GM20431 (cell line): ENCODE measurements around the gene PNPLA7.

Source experiments
- in situ Hi-C: fragments of 300-500 bp; cut with MseI, MboI; formaldehyde crosslinking; loops from one replicate; pipeline ENCODE4 v1.15.0; 2020; ENCODE audit warnings: low sequenced_read_pairs; ENCODE audit not compliant: unreplicated experiment

The PNPLA7 gene

DNA sequence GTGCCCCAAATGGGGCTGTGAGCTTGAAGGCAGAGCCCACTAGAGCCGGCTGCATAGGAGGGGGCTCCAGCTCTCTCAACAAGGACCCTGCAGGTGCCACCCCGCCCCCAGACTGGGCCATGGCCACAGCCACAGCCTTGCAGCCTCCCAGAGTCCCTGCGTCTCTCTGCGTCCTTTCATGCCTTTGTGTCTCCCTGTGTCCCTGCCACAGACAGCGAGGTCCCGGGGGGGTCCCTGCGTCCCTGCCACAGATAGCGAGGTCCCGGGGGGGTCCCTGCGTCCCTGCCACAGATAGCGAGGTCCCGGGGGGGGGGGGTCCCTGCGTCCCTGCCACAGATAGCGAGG is 120.7 kb downstream of the PNPLA7 start:
- in situ Hi-C loops, result no loop called here

DNA sequence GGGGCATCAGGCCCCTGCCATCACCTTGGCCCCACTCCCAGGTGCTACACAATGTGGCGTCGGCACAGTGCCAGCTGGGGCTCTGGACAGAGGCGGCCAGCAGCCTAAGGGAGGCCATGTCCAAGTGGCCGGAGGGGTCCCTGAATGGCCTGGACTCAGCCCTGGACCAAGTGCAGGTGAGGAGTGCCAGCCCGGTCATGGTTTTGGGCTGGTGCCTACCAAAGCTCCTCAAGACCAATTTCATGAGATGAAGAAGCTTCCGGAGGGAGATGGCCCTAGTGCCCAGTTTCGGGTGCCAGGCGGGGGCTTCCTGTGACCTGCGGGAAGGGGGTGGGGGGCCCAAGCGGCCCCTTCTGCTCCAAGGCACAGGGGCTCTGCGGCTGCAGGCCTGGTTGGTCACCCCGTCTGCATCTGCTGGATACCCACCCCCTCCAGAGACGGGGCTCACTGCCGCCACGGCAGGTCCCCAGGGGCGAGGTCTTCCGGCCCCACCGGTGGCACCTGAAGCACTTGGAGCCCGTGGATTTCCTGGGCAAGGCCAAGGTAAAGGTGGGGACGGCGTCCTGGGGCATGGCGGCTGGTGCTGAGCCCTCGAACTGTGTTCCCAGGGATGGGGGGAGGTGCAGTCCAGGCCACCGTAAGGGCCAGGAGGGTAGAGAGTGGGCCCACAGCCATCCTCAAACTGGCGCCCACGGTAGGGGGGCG is 121.2 kb downstream of the PNPLA7 start:
- in situ Hi-C loops, result no loop called here

DNA sequence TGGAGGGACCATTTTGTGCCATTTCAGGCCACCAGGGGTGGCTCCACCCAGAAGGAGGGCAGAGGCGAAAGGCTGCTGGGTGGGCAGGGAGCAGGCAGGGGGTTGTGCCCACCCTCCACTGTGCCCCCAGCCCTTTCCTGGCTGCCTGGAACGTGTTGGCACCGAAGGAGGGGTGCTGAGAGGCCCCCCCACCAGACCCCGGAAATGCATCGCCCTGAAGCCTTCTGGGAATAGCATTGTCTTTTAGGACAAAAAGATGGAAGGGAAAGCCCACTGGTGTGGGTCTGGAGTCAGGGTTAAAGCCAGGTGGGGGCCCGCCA is 121.9 kb downstream of the PNPLA7 start:
- in situ Hi-C loops, result no loop called here

DNA sequence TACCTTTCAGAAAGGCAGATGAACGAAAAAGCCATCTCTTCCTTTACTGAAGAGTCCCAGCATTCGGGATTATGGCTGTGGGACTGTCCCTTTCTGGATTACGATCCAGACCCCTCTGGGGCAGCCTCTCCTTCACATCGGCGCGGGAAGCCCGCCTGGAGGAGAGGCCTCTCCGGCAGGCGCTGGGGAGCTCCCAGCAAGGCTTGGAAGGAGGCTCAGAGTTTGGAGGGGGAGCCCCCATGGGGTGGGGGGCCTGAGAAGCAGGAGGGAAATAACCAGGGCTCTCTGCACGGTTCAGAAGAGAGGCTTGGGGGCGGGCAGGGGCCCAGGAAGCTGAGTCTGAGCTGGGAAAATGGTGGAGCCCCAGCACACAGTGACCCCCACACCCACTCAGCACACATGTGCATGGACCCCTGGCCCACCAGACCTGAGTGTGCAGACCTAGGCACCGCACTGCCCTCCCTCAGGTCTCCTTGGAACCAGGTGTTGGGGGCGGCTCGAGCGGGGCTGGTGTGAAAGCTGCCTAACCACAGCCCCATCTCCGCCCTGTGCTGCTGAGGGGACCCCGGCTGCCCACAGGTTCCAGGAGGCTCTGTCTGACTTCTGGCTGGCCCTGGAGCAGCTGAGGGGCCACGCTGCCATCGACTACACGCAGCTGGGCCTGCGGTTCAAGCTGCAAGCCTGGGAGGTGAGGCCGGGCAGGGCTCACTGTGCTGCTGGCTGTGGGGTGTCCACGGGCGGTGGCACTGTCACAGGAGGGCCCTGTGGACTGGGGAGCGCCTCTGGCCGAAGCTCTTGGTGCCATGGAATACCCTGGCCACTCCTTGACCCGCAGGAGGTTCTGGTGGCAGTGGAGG is 122.5 kb downstream of the PNPLA7 start:
- in situ Hi-C loops, result no loop called here

DNA sequence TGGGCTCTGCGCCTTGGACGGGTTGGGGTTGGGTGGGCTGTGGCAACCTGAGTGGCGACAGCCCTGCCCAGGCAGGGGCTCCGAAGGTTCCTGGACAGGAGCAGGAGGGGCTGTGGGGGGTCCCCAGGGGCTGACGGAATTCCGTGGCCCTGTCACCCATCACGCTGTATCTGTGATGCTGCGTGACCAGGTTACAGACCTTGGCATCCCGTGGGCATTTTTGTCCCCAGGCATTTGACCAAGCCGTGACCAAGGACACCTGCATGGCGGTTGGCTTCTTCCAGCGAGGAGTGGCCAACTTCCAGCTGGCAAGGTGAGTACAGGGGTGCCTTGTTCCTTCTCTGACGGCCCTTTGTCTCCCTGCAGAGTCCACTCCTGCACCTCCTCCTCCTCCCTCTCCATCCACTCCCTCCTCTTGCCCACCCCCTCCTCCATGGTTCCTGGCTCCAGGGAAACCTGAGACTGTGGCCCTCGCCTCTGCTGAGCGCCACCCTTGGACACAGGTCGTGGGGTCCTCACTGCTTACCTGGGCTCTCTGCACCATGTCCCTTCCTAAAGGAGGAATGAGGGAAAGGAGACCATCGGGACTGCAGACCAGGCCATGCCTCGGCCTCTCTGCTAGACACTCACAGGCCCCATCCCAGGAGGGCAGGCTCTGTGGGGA is 124.1 kb downstream of the PNPLA7 start:
- in situ Hi-C loops, result no loop called here

DNA sequence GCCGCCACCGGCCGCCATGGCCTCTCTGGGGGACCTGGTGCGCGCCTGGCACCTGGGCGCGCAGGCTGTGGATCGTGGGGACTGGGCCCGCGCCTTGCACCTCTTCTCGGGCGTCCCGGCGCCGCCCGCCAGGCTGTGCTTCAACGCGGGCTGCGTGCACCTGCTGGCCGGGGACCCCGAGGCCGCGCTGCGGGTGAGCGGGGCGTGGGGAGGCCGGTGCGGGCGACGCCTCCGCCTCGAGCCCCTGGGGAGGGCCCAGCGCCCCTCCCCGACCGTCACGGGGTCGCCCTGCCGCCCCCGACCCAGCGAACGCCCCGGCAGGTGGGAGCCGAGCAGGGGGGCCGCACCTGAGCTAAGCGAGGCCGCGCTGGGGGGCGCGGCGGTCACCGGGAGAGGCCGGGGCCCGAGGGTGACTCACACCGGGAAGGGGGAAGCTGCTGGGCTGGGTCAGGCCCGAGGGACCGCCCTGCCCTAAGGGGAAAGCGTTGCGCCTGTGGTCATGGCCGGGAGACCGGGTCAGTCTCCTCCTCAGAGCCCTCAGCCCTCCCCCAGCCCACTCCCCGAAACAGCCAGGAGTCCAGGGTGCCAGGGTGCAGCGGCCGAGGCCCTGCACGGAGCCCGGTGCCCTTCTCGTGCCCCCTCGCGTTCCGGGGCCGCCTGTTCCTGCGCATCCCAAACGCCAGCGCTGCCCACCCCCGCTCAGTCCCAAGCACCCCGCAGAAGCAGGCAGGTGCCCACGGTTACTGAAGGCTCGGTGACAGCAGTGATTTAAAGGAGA is 126.5 kb downstream of the PNPLA7 start:
- in situ Hi-C loops, result no loop called here

DNA sequence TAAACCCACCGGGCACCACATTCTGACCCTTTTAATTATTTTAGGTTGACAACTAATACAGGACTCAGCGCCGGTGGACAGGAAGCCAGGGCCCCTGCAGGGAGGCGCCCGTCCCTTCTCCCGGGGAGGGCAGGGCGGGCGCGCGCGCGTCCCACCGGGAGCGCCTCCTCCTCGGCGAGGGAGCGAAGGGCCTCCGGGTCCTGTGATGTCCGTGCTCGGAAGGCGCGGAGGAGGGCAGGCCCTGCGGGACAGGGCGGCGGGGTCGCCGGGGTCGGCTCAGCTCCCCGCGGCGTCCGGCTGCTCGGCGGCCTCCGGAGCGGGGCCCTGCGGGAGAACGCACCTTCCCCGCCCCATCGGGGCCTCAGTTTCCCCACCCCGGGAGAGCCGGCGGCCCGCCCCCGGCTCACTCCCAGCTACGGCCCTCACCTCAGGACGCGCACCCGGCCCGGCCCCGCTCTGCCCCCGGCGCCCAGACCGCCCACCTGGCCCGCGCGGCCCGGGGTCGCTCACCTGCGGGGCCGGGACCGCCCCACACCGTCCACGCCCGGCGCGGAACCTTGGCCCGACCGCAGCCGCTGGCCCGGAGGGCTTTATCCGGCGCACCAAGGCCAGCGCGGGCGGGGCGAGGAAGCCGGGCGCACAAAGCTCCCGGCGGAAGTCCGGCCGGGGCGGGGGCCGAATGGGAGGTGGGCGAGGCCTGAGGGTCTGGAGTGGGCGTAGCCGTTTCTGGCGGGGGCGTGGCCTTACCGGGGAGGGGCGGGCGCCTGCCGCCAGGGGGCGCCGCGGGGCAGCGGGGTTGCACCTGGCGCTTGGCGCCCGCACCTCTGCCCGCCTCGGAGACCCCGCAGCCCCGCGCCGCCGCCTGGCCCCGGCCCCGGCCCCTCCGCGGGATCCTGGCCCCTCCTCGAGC is 127.3 kb downstream of the PNPLA7 start, which contains the start of the genes EXD3 and NOXA1:
EXD3 (minus strand) TSS at position 559 of the 910 bp plus-strand sequence. CDS start 27,805 bp downstream, outside the sequence.
NOXA1 (plus strand) TSS at position 790 of the 910 bp plus-strand sequence. CDS start 137 bp downstream, outside the sequence.
- in situ Hi-C loops, result no loop called here

DNA sequence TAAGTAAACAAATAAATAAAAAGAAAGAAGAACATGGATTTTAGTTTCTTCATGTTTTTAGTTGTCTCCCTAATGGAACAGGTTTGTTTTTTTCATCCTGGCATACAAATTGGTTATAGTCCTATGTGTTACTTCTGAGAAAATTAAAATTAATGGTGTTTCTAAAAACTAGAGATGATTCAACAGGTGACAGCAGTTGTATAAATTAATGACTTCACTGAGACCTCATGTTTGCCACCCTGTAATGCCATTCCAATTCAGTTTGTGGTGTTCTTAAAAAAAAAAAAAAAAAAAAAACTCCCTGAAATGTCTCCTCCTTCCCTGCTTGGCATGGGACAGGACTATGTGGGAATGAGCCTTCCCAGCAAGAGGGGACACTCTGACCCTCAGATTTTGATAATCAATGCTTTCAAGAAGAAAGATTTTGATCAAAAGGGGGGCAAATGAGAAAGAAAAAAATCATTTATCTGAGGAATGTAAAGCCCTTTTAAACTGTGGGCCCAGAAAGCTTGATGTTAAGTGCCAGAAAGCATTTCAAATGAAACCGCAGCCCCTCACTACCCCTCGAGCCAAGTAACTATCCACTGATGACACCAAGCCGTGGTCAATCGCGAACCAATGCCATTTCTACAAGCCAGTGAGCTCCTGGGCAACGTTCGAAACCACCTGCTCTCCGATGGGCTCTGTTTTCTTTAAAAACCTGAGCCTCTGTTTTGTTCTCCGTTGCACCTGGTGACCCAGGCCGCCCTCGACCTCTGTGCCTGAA is 128.2 kb downstream of the PNPLA7 start:
- in situ Hi-C loops, result no loop called here

DNA sequence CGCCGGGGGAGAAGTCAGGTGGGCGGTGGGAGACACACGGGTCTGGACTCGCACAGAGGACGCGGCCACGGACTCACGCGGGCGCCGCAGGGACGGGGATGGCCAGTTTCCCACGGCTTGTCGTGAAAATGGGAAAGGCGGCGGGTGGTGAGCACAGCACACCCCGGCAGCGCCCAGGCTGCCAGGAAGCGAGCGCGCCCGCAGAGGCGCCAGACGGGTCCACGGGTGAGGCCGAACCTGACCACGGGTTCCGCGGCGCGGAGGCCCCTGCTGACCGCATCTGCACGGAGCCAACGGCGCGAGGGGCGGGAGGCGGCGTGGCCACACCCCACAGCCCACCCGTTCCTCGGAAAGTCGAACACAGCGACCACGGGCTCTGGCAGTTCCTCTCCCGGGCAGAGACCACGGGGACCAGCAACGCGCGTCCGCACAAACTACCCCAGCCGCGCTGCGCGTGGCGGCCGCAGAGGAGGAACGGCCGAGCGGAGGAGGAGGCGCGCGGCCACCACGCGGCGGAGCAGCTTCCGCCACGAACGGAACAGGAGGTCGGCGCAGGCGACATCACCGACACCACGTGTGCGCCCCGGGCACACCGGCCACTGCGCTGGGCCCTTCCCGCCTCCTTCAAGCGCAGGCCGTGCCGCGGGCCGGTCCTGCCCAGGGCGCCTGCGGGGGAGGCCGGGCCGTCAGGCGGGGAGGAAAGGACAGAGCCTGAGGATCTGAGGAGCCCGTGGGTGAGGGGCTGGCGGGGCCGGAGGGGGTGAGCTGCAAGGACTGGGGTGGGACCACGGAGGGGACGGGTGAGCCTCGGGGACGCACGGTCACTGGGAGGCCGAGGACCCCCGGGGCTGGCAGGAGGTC is 132.8 kb downstream of the PNPLA7 start:
- in situ Hi-C loops, result no loop called here

DNA sequence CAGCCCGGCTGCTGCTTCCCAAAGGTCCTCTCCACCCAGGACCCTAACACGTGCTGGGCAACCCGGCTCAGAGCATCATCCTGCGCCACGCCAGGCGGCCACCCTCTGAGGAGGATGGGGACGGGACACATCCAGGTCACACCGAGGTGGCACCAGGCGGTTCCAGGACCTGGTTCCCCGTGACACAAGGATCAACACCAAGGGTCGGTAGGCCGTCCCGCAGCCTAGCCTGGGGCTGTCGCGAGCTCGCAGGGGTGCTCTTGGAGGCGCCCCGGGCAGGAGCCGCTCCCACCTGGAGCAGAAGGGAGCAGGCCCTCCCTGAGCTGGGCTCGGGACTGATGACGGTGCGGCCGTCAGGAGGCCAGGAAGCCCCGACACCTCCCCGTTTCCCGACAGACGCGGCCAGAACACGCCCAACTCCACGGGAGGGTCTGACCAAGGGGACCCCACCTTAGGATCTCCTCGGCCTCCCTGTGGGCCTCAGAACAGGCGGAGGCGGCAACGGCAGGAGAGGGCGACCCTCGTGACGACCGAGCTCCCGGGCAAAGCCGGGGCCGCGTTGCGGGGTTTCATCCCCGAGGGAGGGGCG is 133.5 kb downstream of the PNPLA7 start:
- in situ Hi-C loops, result no loop called here

DNA sequence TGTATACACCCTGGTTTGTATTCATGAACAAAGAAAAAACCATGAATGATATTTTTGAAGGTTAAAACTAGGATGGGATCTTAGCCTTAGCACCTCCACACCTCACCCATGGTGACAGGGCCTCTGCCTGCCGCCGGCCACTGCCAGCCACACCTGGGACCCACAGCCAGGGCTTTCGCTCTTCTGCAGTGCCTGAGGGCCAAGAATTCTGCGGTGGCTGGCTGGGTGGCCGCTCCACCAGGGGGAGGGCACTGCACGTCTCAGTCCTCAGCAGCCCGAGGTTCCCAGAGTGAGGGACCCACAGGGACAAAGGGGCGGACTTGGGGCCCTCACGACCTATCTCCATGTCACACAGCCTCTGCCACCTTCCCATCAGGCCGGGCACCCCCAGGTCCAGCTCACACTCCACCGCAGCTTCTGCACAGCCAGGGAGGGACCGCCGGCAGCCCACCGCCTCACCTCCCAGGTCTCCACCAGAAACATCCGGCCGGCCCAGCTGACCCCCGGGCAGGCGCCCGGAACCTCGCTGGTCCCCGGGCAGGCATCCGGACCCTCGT is 134.1 kb downstream of the PNPLA7 start:
- in situ Hi-C loops, result no loop called here

DNA sequence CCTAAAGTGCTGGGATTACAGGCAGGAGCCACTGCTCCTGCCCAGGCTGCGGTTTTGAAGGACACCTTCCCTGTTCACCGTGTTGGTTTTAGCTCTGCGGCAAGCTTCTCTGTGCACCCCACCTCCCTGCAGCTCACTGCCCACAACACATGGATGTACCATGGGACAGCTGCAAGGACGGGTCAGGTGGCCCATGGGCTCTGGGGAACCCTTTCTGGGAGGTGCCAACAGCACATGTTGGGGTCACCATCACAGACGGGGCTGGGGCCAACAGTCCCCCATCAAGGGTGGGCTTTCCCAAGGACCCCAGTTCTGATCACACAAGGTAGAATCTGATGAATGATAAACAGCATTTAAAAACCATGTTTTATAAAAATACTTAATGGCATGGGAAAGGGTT is 134.8 kb downstream of the PNPLA7 start:
- in situ Hi-C loops, result no loop called here

DNA sequence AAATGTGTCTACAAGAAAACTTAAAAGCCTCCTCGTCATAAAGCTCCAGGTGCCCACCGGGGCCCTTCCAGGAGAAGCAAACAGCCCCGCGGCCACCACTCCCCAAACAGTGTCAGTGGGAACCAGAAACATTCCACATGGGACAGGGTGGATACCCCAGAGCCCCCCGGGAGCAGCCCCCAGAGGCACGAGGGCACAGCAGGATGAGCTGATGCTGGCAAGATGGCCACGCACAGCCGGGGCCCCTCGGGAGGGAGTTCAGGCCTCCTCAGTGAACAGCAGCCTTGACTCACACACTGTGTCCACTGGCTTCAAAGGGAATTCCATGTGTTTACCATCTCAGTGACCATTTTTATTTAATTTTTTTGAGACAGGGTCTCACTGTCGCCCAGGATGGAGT is 137.8 kb downstream of the PNPLA7 start:
- in situ Hi-C loops, result no loop called here

DNA sequence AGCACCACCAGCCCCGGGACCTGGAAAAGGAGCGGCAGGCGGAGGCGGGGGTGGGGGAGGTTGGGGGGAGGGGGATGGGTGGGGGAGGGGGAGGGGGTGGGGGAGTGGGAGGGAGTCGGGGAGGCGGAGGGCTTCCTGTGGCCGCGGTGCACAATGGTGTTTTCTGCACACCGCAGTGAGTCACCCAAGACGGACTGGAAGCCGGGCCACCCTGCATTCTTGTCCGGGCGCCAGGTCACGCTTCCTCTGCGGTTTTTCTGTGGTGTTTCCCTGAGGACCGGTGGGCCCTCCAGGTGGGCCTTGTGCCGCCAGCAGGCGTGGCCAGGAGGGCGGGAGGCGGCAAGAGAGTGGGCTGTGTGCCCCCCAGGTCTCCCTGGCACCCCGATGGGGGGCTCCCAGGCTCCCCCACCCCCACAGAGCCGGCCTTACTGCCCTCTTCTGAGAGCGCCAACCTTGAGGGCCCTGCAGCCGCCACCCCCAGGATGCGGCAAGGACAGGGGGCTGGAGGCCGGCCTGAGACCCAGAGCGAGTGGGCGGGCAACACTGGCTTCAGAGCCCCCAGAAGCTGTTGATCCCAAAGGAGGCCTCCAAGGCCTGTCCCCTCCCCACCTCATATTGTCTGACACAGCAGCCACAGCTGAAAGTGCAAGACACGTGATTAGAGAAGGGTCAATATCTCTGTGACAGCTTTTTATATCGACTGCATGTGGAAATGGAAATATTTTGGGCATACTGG is 138.4 kb downstream of the PNPLA7 start:
- in situ Hi-C loops, result no loop called here

DNA sequence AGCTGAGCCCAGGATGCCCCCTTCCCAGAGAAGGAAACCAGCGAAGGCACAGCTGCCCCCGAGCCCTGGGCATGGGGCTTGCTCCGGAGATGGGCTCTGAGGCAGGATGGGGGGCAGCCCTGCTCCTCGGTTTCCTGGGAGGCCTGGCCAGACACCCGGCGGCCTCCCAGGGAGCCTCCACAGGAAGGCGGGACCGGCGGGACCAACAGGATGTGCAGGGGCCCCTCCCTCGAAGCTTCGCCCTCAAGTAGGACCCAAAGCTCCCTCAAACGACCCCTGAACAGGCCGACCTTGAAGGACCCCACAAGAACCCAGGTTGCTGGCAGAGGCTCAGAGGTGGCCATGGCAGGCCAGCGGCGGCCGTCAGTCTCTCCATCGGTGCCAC is 138.9 kb downstream of the PNPLA7 start:
- in situ Hi-C loops, result no loop called here

DNA sequence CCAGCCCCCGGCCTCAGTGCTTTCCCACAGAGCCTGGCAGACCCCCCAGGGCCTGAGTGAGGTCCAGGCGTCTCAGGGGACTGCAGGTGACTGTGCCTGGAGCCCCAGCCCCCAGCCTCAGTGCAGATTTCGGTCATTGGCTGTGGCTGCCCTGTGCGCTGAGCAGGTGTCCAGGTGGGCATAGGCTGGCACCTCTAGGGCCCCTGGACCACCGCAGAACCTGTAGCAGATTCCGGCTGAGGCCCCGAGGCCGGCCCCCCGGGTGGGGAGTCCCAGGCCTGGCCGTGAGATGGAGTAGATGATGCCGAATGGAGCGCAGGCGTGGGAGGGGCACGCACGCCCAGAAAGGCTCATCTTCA is 139.3 kb downstream of the PNPLA7 start:
- in situ Hi-C loops, result no loop called here
